HEK293T (cell line): ENCODE data around the gene OOSP1.

Experiments used
- BHLHE40 ChIP-seq: fragments of 450-650 bp; IDR thresholded peaks from 2 replicates; pipeline ENCODE4 v1.6.1; 2016; ENCODE audit warnings: mild to moderate bottlenecking, moderate library complexity, borderline replicate concordance
- ELF4 ChIP-seq: fragments of 450-650 bp; IDR thresholded peaks from 2 replicates; pipeline ENCODE4 v1.6.1; 2017; ENCODE audit warnings: antibody characterized with exemption
- FOXA1 ChIP-seq: fragments of 450-650 bp; IDR thresholded peaks from 2 replicates; pipeline ENCODE4 v1.6.1; 2016; ENCODE audit warnings: mild to moderate bottlenecking
- FOXK2 ChIP-seq: fragments of 450-650 bp; IDR thresholded peaks from 2 replicates; pipeline ENCODE4 v1.6.1; 2016; ENCODE audit warnings: mild to moderate bottlenecking
- SP1 ChIP-seq: fragments of 450-650 bp; IDR thresholded peaks from 2 replicates; pipeline ENCODE4 v1.6.1; 2017
- TF ChIP-seq, protein P1 (sequence below): fragments of 450-650 bp; IDR thresholded peaks from 2 replicates; pipeline ENCODE4 v1.6.1; 2016

DNA sequence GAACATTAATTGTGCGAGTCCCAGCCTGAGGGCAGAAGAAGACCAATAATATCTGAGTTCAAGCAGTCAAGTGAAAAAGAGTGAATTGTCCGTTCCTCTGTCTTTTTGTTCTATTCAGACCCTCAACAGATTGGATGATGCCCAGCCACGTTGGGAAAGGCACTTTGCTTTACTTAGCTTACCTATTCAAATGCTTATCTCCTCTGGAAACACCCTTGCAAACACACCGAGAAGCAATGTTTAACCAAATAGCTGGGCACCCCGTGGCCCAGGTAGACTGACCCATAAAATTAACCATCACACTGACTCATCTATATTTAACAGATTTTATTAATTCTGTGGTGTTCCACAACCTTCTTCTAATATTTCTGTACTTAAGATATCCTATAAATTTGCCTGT is 34.9 kb downstream of the OOSP1 start:
- TF ChIP-seq FOXA1 (no peak), FOXK2 (no peak), ELF4 (no peak), SP1 (no peak), BHLHE40 (no peak)
- TF ChIP-seq, protein P1, sequence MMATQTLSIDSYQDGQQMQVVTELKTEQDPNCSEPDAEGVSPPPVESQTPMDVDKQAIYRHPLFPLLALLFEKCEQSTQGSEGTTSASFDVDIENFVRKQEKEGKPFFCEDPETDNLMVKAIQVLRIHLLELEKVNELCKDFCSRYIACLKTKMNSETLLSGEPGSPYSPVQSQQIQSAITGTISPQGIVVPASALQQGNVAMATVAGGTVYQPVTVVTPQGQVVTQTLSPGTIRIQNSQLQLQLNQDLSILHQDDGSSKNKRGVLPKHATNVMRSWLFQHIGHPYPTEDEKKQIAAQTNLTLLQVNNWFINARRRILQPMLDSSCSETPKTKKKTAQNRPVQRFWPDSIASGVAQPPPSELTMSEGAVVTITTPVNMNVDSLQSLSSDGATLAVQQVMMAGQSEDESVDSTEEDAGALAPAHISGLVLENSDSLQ = no peak
